A549 (cell line): ENCODE data around the gene LRCH1.

Experiments
- CHD4 ChIP-seq: fragments of 200-600 bp; sonication (generic); IDR thresholded peaks from 2 replicates; pipeline ENCODE4 v1.6.1; 2016; ENCODE audit warnings: antibody characterized with exemption, mild to moderate bottlenecking, borderline replicate concordance
- EP300 ChIP-seq, 2 experiments: fragments of >200 bp; sonication (Bioruptor Twin); formaldehyde crosslinking; IDR thresholded peaks; 2 replicates in 1 of 2; 3 replicates in 1 of 2; pipeline ENCODE4 v1.6.1; 2016 to 2017
- KDM5A ChIP-seq: fragments of 200-600 bp; sonication (generic); IDR thresholded peaks from 2 replicates; pipeline ENCODE4 v1.6.1; 2016; ENCODE audit warnings: antibody characterized with exemption, mild to moderate bottlenecking
- MAFK ChIP-seq: fragments of 450-650 bp; IDR thresholded peaks from 2 replicates; pipeline ENCODE4 v1.6.1; 2014; ENCODE audit not compliant: partially characterized antibody
- TF ChIP-seq, protein P1 (sequence below): fragments of >200 bp; sonication (Bioruptor Twin); formaldehyde crosslinking; IDR thresholded peaks from 3 replicates; pipeline ENCODE4 v1.5.1; 2016

DNA sequence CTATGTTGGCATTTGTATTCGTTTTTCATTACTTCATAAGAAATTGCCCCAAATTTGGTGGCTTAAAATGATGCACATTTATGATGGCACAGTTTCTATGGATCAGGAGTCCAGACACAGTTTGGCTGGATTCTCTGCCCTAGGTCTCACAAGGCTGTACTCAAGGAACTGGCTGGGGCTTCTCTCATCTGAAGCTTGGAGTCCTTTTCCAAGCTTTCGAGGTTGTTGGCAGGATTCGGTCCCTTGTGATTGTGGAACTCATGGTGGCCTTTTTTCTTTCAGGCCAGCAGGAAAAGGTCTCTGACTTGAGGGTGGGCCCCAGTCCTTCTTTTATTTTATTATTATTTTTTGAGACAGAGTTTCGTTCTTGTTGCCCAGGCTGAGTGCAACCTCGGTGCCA lies 23.8 kb downstream of the LRCH1 start:
- TF ChIP-seq, protein P1, sequence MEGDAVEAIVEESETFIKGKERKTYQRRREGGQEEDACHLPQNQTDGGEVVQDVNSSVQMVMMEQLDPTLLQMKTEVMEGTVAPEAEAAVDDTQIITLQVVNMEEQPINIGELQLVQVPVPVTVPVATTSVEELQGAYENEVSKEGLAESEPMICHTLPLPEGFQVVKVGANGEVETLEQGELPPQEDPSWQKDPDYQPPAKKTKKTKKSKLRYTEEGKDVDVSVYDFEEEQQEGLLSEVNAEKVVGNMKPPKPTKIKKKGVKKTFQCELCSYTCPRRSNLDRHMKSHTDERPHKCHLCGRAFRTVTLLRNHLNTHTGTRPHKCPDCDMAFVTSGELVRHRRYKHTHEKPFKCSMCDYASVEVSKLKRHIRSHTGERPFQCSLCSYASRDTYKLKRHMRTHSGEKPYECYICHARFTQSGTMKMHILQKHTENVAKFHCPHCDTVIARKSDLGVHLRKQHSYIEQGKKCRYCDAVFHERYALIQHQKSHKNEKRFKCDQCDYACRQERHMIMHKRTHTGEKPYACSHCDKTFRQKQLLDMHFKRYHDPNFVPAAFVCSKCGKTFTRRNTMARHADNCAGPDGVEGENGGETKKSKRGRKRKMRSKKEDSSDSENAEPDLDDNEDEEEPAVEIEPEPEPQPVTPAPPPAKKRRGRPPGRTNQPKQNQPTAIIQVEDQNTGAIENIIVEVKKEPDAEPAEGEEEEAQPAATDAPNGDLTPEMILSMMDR = no peak
- TF ChIP-seq EP300 (IDR thresholded peaks at IDR 0.05) (no peak), MAFK (no peak), CHD4 (no peak), KDM5A (no peak)
